HG02759 (cell line): Measurements from ENCODE around the gene LRRC7.
"Not testable (repeated sequence)": the region's sequence is repeated elsewhere in the genome, so short reads cannot be mapped to it uniquely, and the experiment has no call there.

ENCODE experiments used
- ATAC-seq: cut with Tn5 transposase; IDR thresholded peaks from one replicate; pipeline ENCODE4 v1.9.1; 2021; ENCODE audit warnings: mild to moderate bottlenecking, moderate library complexity; ENCODE audit not compliant: unreplicated experiment

Gene LRRC7

DNA sequence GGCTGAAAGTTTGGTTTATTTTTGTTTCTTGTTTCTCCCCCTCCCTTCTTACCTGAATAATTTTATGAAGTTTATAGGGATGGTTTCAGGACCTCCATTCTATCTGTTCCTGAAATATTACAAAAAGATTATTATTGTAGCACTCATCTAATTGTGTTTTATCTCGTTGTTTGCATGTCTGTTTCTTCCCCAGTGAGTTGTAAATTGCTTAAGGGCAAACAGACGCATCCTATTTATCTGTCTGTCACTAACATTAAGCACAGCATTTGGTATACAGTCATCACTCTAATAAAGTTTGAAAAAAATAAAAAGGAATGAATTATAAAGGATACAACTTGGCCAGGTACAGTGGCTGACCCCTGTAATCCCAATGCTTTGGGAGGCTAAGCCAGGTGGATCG lies 123.5 kb downstream of the LRRC7 start:
- ATAC-seq = no peak

DNA sequence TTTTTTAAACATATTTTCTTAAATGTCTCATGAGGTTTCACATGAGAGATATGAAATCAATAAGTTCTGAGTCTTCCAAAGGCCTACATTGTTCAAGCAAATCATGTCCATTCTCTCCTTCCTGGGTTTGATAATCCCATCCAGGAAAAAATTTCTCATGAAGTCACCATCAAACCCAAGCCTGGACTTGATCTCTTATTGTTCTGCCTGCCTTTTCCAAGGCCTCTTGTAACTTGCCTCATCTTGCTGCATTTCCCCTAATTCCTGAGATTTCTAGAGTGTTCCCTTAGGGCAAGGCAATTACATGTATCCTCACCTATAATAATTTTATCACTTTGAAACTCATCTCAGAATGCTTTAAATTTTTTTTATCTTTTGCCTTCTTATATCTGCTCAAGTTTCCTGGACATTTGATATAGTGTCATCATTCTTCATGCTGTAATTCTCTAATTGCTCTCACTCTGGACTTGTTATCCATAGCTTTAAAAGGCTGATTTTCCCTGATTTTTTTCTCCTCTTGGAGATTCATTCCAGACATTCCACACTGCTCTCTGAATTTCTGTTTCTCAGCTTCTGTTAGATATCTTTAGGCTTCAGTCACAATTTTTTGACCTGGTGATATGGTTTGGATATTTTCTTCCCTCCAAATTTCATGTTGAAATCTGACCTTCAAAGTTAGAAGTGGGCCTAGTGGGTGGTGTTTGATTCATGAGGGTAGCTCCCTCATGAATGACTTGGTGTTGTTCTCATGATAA lies 126.4 kb downstream of the LRRC7 start:
- no peak for ATAC-seq

DNA sequence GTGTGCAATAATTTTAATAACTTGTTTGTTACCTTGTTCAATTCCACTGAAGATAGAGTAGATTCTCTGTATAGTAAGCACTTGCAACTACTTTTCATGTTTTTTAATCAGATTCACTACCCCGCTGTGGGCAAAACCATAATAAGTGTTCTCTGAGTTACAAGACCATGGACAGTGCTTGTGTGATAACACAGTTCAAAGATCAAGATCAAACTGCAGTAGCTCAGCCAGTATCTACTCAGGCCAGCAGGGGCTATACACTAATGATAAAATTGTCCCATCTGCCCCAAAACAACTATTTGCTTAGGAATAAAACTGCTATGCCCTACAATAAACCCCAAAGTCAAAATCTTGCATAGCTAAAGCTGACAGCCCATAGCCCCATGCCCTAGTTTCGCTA lies 129.6 kb downstream of the LRRC7 start:
- no peak for ATAC-seq

DNA sequence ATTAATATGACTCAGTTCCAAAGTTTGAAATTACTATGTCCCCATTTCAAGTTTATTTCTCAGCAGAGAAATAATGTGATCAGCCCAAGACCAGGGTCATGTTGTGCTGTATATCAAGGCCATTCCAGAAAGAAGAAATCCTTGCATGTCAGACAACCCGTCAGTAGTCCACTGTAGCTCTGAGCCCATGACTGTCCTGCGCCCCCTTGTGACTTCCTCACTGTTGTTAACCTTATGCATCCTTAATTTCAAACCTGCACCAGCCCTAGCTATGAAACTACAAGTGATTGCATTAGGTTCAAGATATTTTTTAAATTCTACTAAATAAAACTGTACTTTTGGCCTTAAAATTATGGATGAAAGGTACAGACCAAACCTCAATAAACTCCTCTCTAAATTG lies 133.0 kb downstream of the LRRC7 start:
- no peak for ATAC-seq

DNA sequence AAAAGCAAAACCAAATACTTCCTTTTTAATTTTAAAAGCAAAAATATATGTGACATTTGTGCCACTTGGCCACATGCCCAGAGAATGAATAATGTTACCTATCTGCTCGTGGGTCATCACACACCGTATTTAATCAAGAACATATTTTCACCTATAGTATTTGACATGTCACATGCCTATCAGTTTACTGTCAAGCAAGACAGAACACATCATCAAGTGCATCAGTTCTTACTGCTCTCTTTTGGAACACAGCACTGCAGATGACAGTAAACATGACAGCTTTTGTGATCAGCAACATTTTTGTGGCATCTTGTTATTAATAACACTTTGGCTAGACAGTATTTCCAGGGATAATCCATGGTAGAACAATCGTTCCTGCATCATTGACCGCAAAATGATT lies 134.4 kb downstream of the LRRC7 start:
- no peak for ATAC-seq

DNA sequence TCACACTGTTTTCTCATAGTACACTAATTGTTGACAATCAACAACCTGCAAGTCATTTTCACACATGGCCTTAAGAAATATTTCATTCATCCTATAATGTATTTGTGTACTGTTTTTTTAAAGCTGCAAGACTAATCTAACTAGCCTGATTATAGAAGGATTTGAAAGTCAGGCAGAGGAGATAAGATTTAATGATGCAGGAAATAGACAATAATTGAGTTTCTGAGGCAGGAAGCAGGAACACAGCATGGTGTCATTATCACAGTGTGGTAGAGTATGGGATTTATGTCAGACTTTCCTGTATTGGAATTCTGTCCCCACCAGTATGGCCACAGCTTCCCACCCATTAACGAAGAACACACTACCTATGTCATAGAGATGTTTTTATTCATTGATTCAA lies 138.8 kb downstream of the LRRC7 start:
- ATAC-seq = no peak

DNA sequence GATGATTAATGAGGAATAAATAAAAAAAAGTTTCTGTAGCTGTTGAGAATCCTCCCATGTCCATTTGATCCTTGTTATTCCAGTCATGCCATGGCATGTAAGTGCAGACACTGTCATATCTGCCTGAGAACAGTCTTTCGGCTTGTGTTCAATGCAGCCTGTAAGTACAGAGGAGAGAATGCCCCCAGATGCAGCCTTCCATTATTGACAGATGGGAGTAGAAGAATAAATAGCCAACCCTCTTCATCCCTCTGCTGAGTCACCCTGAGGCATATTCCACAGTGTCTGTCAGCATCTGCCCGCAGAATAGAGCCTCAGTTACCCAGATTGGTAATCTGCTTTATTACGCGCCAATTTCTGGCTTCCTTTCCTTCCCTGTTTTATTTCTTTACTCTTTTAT lies 139.4 kb downstream of the LRRC7 start:
- no peak for ATAC-seq

DNA sequence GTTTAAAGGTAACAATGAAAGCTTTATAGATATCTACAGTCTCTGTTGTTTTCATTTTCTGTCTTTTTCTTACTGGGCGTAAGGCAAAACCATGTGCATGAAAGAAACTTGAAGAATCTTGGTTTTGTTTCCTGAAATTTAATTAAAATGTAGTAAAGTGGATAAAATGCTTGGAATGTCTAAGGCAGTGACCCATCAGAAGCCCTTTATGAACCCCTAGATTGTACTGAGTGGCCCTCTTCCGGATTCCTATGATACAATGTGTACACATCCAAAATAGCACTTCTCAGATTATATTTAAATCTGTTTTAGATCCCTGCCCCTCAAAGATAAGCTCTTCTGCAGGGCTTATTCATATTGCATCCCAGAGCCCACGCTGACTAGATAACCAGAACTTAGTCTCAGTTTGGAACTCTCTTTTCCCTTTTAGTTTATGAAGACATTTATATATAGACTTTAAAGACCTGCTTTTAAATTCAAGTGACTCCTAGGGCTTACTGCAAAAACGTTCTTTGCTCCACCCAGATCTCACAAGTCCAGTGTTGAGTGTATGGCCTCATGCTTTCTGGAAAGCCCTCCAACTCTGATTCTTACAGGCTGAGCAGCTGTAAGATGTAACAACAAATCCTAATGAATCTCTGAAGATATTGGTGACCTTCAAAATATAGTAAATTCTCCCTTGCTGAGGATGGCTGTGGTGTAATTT lies 142.9 kb downstream of the LRRC7 start:
- no peak for ATAC-seq

DNA sequence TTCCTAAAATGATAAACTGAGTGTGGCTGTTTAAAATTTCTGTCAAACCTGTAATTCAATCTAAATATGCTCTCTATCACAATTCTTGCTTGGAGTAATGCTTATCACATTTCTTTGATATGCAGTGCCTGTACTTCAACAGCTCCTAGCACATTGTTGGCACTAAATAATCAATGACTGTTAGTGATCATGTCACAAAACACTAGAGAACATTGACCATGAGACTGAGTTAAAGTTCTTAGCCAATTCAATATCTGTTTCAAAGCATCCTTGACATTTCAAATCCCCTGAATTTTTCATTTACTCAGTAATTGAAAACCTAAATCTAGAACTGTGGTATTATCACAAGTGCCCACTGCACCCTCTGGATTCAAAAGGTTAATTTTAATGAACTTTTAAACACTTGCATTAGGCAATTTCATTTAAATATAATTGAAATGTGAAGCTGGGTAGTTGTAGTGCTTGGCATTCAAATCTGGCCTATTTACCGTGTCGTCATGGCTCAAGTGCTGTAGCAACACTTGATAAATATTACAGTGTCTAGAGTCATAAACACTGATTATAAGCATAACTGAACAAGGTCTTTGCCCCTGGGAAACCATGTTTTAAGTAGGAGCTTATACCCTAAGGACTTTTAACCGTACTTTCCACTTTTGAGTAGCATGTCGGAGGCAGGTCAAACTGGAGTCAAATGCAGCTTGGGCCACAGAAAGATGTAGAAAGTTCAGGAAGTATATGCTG lies 143.6 kb downstream of the LRRC7 start:
- ATAC-seq = no peak

DNA sequence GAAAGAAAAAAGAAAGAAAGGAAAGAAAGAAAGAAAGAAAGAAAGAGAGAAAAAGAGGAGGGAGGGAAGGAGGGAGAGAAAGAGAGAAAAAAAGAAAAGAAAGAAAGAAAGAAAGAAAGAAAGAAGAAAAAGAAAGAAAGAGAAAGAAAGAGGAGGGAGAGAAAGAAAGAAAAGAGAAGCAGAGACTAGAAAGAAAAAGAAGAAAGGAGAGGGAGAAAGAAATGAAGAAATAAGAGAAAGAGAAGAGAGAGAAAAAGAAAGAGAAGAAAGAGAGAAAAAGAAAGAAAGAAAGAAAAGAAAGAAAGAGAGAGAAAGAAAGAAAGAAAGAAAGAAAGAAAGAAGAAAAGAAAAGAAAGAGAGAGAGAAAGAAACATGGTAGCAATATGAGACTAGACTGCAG lies 150.1 kb downstream of the LRRC7 start:
- ATAC-seq = not testable (repeated sequence)

DNA sequence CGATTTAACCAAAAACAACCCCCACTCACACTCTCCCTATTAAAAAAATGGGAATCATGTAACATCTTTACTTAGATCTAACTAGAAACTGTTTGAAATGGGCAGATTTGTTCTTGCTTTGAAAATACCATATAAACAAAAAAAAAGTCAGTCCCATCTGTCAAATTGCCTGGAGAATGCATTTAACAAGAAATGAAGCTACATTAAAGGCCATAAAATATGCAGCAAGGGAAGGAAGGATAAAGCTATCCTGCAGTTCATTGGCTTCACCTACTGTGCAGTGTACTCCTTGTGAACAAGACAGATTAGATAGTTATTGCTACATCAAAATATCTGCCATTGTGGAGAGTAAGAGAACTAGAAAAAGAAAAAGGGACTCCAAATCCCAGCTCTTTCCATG lies 160.5 kb downstream of the LRRC7 start:
- ATAC-seq = no peak

DNA sequence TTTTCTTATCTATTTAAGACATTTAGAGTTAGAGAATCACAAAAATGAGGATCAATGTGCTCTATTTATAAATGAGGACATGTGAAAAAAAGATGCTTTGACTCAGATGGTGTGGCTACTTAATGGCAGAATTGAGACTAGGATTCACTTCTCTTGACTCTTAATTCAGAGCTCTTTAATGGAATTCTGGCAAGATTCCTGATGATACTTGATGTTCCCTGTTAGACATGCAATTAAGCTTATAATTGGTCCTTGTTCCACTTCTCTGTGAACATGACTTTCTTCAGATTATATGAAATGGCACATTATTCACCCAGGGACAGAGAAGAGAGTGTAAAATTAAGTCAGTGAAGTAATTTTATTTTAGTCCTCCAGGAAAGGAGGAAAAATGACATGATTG lies 165.3 kb downstream of the LRRC7 start:
- ATAC-seq = no peak

DNA sequence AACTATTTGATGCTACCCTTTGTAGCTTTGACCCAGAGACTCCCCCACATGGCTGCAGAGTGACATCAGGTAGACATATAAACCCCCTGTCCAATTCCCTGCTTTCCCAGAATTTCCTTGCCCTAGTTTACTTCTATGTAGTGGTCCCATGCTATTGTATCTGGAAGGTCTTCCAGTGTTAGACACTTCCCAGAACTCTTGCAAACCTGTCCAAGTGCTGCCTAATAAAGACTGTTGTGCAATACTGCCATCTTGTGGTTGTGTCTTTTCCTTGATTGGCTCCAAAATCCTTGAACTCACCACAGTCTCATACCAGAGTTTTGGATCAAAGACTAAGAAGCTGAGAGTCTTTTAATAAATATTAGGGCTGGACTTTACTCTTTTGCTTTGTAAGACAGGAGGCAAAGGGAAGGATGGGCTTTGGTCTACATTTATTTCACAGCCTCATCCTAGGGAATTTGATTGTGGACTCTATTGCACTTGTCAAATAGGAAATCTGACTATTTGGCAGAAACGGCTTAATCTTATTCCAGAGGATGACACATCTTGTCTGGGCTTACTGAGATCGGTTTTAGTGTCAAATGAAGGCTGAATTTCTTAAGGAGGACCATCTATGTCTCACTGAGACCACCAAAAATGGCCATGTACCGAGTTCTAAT lies 169.9 kb downstream of the LRRC7 start:
- peak; percentile 86 for ATAC-seq

DNA sequence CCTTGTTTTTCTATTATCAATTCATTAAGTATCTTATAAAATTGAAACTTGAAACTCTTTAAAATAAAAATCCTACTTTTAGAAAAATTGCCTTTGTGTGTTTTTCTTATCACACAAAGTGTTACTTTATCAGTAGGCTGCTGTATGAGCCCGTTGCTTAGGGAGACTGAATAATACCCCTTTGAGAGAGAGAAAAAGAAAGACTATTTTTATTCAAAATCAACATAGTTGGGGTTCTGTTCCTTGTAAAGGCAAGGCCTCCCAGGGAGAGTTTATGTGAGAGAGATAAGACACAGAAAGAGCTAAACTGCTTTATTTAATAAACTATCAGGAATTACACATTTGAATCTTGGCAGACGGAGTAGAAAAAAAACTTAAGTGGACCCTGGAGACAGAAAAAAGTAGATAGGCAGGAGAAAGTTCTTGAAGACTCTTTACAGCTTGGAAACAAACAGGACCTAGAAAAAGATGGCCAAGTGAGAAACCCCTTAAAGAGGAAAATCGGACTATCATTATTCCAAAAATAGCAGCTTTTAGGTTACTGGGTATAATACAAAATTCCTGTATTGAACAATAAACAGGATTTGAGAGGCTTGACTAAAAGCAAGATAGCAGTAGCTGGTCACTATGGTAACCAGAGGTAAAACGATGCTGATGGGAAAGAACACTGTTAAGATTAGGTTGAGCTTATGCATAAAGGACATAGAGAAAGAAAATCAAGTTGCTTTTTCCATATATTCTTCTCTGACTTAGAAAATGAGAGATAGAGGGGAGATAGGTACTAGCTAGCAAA lies 170.9 kb downstream of the LRRC7 start:
- ATAC-seq = no peak

DNA sequence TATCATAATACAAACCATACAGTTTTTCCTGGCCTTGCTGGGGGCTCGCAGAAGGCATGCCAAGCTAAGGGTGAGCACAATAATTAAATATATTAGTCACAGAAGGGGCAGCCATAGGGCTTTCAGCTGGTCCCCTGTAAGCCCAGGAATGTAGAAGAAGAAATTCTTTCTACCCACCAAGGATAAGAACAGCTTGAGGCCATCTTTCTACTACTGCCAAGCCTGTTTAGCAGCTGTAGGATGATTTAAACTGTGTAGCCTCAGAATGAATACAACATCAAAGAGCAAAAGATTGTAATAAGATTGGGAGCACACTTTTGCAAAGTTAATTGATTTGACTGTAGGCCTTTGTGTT lies 171.5 kb downstream of the LRRC7 start:
- ATAC-seq = no peak

DNA sequence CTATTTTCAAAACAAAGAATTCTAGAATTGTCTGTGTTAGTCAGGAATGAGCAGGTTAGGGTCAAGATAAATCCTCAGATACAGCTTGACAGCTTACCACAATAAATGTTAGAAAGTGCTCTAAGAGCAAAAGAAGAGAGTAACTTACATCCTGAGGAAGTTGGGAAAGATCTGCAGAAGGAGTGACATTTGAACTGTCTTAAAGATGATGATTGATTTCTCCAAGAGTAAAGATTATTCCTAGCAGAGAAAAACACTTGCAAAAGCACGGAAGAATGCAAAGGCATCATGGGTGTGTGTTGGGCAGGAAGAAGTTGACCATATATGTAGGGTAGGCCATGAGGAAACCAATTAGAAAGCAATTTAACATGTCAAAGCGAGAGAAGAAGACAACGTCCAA lies 175.4 kb downstream of the LRRC7 start:
- no peak for ATAC-seq

DNA sequence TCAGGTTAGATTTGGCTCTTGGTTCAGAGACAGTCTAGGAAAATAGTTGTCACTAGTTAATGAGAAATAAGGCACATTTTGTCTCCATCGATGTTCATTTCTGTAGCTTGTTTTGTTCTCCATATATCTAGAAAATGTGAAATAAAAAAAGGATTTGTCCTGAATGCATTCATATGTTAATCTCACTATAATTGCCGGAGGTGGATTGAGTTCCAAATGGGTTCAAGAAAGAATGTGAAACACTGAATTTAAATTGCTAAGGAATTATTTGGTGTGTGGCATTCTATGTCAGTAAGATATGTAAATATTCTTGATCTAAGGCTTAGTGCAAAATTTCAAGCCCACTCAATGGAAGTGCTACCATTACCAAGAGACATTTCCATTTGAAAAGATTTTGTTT lies 176.7 kb downstream of the LRRC7 start:
- ATAC-seq = no peak

DNA sequence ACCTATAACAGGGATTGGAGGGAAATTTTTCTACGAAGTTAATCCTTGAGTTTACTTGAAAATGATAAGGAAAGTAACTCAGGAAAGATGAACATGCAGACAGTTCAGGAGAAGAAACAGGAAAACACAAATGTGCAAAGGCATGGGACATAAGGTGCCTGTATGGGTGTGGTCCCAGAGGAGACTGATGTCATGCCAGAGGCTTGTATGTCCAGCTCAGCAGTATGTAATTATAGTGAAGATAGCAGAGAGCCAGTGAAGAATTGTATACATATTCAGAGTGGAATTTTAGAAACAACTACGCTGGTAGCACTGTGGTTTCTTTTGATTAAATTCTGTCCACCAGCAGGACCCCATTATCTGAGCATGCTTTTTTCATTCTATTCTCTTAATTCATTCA lies 179.5 kb downstream of the LRRC7 start:
- ATAC-seq = no peak

DNA sequence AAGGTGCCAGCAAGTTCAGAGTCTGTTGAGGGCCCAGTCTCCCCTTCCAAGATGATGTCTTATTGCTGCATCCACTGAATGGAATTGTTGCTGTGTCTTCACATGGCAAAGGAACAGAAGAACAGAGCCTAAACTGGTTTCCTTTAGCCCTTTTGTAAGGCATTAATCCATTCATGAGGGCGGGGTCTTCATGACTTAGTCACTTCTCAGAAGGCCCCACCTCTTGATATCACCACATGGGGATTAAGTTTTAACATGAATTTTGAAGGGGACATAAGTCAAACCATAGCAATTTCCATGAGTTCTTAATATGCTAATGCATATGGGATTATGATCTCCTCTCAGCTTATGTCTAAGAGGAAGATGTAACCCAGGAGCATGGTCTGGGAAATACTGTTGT lies 182.9 kb downstream of the LRRC7 start:
- no peak for ATAC-seq

DNA sequence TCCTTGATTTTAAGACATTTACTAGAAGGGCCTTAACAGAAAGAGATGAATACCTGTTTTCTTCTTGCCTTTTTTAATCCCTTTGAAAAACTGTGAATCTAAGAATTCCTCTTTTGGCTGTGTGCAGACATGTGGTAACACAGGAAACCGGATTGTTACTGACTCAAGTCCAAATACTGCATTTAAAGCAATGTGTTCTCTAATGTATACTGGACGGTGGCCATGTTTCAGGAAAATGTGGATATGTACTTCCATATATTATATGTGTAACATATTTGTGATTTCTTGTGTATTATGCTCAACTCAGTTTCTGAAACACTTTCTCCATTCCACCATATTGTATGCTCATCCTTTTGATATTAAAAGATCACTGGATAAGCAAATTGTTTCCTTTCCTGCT lies 185.1 kb downstream of the LRRC7 start:
- no peak for ATAC-seq

DNA sequence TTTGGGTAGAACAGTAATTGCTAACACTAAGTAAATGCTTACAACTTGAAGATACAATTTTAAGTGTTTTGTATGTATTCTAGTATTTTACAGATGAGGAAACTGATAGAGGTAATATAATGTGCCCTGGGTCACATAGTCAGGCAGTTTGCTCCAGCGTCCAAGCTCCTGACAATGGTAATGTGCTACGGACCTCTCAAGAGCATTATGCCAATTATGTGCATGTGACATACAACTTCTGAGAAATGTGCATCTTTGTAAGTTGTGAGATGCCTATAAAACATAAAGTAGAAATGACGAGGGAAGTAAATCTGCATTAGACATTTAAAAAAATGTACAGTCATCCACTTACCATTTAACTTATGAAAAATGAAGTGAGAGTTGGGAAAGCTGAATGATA lies 186.8 kb downstream of the LRRC7 start:
- no peak for ATAC-seq
